ENCODE results near the gene SLC35G2. TPM values are rescaled to one million over a fixed set of nuclear protein-coding genes. Genes with fewer than 3 reads are reported as not detected.

Gene SLC35G2
- total and polyA plus RNA-seq, 2 experiments from 2014 or later = 0.27 to 3.5 TPM

GRCh38 chr3:136842294-136842693, 23.4 kb downstream of the SLC35G2 start:
- no peak overlapping the region for H3K4me3 ChIP-seq
- H3K27me3 ChIP-seq = no peaks in the 10 kb centered on the region
- no peak overlapping the region for H3K27ac ChIP-seq
- H3K4me1 ChIP-seq (ENCODE audit: low read depth) = no peaks in the 10 kb centered on the region
- DNase-seq (ENCODE audit: low read depth in 1 of 2, low spot score in 1 of 2) = no peak
- H3K36me3 ChIP-seq = no peaks in the 10 kb centered on the region
- H3K9me3 ChIP-seq (ENCODE audit: low read depth) = no peaks in the 10 kb centered on the region
- TF ChIP-seq, protein P1, sequence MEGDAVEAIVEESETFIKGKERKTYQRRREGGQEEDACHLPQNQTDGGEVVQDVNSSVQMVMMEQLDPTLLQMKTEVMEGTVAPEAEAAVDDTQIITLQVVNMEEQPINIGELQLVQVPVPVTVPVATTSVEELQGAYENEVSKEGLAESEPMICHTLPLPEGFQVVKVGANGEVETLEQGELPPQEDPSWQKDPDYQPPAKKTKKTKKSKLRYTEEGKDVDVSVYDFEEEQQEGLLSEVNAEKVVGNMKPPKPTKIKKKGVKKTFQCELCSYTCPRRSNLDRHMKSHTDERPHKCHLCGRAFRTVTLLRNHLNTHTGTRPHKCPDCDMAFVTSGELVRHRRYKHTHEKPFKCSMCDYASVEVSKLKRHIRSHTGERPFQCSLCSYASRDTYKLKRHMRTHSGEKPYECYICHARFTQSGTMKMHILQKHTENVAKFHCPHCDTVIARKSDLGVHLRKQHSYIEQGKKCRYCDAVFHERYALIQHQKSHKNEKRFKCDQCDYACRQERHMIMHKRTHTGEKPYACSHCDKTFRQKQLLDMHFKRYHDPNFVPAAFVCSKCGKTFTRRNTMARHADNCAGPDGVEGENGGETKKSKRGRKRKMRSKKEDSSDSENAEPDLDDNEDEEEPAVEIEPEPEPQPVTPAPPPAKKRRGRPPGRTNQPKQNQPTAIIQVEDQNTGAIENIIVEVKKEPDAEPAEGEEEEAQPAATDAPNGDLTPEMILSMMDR (IDR thresholded peaks at IDR 0.05; ENCODE audit: low read depth, low read length) = no peak

DNA sequence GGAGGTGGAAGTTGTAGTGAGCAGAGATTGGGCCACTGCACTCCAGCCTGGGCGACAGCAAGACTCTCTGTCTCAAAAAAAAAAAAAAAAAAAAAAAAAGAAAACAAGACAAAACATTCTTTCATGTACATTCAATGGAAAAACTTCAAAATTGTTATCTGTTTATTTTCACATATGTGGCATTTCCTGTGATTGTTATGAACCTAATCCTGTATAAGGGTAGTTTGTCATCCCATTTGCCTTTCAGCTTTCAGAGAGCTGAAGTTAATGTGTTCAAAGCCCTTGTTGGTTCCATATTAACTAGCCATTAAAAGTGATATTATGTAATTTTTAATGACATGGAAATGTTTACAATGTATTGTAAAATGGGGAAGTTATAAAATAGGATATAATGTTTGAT, 25.8 kb downstream of the SLC35G2 start:
- Histone ChIP-seq H3K27me3 (no peaks in the 10 kb centered on the region), H3K4me1 (ENCODE audit: low read depth) (no peaks in the 10 kb centered on the region), H3K4me3 (no peak overlapping the region), H3K27ac (no peak overlapping the region), H3K36me3 (no peaks in the 10 kb centered on the region), H3K9me3 (ENCODE audit: low read depth) (no peaks in the 10 kb centered on the region)
- TF ChIP-seq, protein P1 (IDR thresholded peaks at IDR 0.05; ENCODE audit: low read depth, low read length) = no peak
- DNase-seq (ENCODE audit: low read depth in 1 of 2, low spot score in 1 of 2) = no peak

- DNase-seq (ENCODE audit: low read depth in 1 of 2, low spot score in 1 of 2) = no peak
Observed at GRCh38 chr3:136852180-136852579, 33.3 kb downstream of the SLC35G2 start.

DNA sequence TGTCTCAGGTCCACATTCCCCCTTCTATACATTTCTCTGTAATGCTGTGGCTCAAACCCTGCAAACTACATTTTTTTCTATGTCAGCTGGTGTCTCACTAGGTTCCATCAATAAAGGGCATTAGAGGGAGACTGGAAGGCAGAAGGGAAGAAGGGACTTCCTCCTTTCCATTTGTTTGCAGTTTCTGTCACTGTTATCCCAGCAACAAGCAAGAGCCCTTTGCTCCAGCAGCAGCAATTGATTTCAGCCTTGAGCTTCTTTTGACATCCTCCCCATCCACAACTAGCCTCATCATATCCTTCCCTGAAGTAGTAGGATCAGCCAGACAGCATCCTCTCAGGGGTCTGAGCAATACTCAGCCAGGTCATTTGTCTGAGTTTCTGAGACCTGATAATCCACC, 37.7 kb downstream of the SLC35G2 start:
- Histone ChIP-seq H3K27me3 (no peaks in the 10 kb centered on the region), H3K4me3 (no peak overlapping the region), H3K36me3 (no peaks in the 10 kb centered on the region), H3K9me3 (ENCODE audit: low read depth) (no peaks in the 10 kb centered on the region), H3K4me1 (ENCODE audit: low read depth) (no peaks in the 10 kb centered on the region), H3K27ac (no peak overlapping the region)
- DNase-seq (ENCODE audit: low read depth in 1 of 2, low spot score in 1 of 2) = no peak
- TF ChIP-seq, protein P1 (IDR thresholded peaks at IDR 0.05; ENCODE audit: low read depth, low read length) = no peak

More at GRCh38 chr3:136852180-136852579, 33.3 kb downstream of the SLC35G2 start:
- H3K4me1 ChIP-seq (ENCODE audit: low read depth) = no peaks in the 10 kb centered on the region
- no peaks in the 10 kb centered on the region for H3K27me3 ChIP-seq
- no peak overlapping the region for H3K4me3 ChIP-seq
- H3K36me3 ChIP-seq = no peaks in the 10 kb centered on the region
- H3K27ac ChIP-seq = no peak overlapping the region
- TF ChIP-seq, protein P1 (IDR thresholded peaks at IDR 0.05; ENCODE audit: low read depth, low read length) = no peak
- no peaks in the 10 kb centered on the region for H3K9me3 ChIP-seq (ENCODE audit: low read depth)

DNA sequence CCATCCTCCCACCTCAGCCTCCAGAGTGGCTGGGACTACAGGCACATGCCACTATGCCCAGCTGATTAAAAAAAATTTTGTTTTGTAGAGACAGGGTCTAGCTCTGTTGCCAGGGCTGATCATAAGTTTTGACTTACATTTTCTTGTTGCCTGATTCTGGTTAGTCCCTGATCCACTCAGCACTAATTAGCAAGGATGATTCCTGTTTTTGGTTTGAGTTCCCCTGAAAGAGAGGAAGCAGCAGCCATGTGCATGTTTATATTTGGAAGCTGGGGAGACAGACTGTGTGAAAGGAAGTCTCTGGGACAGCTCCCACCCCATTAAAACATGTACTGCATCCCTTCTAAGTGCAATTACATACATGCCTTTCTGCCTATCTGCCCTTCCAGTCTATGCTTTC, 39.5 kb downstream of the SLC35G2 start:
- Histone ChIP-seq H3K9me3 (ENCODE audit: low read depth) (no peaks in the 10 kb centered on the region), H3K36me3 (no peaks in the 10 kb centered on the region), H3K27ac (no peak overlapping the region), H3K4me3 (no peak overlapping the region), H3K27me3 (no peaks in the 10 kb centered on the region), H3K4me1 (ENCODE audit: low read depth) (no peaks in the 10 kb centered on the region)
- DNase-seq (ENCODE audit: low read depth in 1 of 2, low spot score in 1 of 2) = no peak
- TF ChIP-seq, protein P1 (IDR thresholded peaks at IDR 0.05; ENCODE audit: low read depth, low read length) = no peak

- Histone ChIP-seq H3K27me3 (no peaks in the 10 kb centered on the region), H3K9me3 (ENCODE audit: low read depth) (no peaks in the 10 kb centered on the region), H3K4me3 (peak overlapping the region; percentile 88), H3K4me1 (ENCODE audit: low read depth) (no peaks in the 10 kb centered on the region), H3K36me3 (no peaks in the 10 kb centered on the region), H3K27ac (no peak overlapping the region)
- TF ChIP-seq, protein P1 (IDR thresholded peaks at IDR 0.05; ENCODE audit: low read depth, low read length) = no peak
- peak; percentile 2 to 21 for DNase-seq (ENCODE audit: low read depth in 1 of 2, low spot score in 1 of 2)
Observed at GRCh38 chr3:136860541-136860940, 41.6 kb downstream of the SLC35G2 start.

All from cardiac muscle cell (in vitro differentiated cells and primary cell).